Body of pancreas (tissue), 4 donors: ENCODE data around the gene GADD45B.

ENCODE experiments used
- POLR2A ChIP-seq, 3 donors: fragments of 450-650 bp; IDR thresholded peaks; one replicate each; pipeline ENCODE4 v1.6.1; 2016; ENCODE audit warnings: antibody characterized with exemption in 3 of 3, mild to moderate bottlenecking in 2 of 3
- TF ChIP-seq, protein P1 (sequence below), 7 experiments: fragments of 450-650 bp in 4 of 7; fragments of 200-600 bp in 3 of 7; sonication (generic) in 3 of 7; IDR thresholded peaks; one replicate each; pipeline ENCODE4 v1.5.1; 2016 to 2019; ENCODE audit warnings: antibody characterized with exemption in 7 of 7

DNA sequence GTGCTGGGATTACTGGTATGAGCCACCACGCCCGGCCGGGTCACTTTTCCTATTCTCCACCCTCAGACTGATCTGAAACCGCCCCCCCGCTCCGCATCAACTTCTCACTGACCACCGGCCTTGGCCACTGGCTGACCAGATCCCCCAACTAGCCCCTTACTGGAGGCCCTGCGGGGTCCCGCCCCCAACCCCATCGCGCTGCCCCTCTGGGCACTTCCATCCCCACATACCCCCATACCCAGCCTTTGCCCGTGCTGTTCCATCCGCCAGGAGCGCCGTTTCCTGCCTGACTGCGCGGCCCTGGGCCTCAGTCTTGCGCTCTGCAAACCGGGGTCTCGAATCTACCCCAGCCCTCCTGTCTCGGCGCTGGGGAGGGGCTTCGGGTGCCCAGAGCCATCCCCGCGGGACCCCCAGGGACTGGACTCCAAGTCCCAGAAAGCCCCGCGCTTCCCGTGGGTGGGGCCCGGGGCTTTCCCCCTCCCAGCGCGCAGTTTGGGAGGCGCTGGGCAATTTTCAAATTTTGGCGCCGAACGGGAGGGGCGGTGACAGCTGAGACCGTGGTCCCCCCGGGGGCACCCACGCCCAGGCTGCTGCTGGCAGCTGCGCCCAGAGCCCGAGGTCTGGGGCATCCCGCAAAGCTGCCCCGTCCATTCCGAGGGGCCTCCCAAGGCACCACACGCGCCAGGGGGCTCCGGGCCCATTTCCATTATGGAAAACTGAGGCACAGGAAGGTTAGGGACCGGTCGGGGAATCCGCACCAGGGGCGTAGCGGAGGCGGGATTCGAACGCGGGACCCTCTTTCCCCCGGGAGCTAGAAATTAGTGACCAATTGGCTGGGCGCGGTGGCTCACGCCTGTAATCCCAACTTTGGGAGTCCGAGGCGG is 13.9 kb upstream of the GADD45B start:
- TF ChIP-seq POLR2A (IDR thresholded peaks at IDR 0.05), result no peak
- TF ChIP-seq, protein P1, sequence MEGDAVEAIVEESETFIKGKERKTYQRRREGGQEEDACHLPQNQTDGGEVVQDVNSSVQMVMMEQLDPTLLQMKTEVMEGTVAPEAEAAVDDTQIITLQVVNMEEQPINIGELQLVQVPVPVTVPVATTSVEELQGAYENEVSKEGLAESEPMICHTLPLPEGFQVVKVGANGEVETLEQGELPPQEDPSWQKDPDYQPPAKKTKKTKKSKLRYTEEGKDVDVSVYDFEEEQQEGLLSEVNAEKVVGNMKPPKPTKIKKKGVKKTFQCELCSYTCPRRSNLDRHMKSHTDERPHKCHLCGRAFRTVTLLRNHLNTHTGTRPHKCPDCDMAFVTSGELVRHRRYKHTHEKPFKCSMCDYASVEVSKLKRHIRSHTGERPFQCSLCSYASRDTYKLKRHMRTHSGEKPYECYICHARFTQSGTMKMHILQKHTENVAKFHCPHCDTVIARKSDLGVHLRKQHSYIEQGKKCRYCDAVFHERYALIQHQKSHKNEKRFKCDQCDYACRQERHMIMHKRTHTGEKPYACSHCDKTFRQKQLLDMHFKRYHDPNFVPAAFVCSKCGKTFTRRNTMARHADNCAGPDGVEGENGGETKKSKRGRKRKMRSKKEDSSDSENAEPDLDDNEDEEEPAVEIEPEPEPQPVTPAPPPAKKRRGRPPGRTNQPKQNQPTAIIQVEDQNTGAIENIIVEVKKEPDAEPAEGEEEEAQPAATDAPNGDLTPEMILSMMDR (IDR thresholded peaks at IDR 0.05), result peak in 2 of 7 experiments; percentile 22 to 34
